ENCODE results near the gene MSGN1.
"Not testable (repeated sequence)": the region's sequence is repeated elsewhere in the genome, so short reads cannot be mapped to it uniquely, and the experiment has no call there.

Gene MSGN1

DNA sequence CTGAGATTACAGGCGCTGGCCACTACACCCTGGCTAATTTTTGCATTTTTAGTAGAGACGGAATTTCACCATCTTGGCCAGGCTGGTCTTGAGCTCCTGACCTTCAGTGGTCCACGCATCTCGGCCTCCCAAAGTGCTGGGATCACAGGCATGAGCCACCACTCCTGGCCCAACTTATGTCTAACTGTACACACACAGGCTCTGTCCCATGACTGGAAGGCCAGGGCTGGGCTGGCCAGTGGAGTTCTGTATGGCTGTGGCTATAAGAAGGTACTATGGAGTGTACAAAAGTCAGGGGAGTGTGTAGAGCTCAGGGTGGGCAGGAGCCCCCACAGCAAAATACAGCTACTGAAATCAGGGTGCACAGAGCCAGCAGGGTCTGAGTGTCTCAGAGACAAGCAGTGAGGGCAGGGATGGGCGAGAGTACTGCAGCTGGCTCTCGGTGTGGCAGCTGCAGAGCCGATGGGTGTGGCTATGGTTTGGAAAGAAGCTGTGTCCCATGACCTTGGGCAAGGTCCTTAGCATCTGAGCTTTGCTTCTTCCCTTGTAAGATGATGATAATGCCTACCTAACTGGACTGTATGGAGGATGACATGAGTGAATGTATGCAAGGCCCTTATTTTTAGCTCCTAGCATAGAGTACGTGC lies 10.4 kb upstream of the MSGN1 start:
- DNase-seq: peak; percentile 46

GRCh38 chr2:17813010-17813741 lies 3.1 kb upstream of the MSGN1 start:
- DNase-seq: no peak

DNA sequence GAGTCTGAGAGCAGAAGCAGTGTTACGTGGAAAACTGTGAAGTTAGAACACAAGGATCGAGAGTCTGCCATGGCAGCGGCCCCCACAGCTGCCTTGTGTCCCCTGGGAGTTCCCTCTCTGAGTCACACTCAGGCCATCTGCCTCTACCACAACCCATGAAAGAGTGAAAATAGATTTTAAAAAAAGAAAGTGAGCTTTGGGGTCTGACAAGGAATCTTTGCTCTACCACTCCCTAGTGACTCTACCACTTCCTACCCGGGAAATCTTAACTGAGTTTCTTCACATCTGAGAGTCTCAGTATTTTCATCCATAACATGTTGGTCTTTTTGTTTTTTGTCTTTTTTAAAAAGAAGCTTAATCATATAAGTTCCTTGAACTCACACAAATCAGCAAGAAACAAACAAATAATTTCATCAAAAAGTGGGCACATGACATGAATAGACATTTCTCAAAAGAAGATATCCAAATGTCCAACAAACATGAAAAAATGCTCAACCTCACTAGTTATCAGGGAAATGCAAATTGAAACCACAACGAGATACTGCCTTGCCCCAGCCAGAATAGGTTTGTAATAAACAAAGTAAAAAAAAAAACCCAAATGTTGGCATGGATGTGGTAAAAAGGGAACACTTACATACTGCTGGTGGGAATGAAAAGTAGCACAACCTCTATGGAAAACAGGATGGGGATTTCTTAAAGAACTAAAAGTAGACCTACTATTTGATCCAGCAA lies 2.4 kb upstream of the MSGN1 start:
- peak; percentile 59 for DNase-seq

DNA sequence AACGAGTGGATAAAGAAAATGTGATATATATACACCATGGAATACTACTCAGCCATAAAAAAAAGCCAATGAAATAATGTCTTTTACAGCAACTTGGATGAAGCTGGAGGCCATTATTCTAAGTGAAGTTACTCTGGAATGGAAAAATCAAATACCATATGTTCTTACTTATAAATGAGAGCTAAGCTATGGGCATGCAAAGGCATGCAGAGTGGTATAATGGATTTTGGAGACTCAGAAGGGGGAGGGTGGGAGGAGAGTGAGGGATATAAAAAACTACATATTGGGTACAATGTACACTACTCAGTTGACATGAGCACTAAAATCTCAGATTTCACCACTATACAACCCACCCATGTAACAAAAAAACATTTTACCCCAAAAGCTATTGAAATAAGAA lies 1.7 kb upstream of the MSGN1 start:
- DNase-seq: no peak

- no peak for DNase-seq
Measured at GRCh38 chr2:17815468-17816184, 634 bp upstream of the MSGN1 start.

DNA sequence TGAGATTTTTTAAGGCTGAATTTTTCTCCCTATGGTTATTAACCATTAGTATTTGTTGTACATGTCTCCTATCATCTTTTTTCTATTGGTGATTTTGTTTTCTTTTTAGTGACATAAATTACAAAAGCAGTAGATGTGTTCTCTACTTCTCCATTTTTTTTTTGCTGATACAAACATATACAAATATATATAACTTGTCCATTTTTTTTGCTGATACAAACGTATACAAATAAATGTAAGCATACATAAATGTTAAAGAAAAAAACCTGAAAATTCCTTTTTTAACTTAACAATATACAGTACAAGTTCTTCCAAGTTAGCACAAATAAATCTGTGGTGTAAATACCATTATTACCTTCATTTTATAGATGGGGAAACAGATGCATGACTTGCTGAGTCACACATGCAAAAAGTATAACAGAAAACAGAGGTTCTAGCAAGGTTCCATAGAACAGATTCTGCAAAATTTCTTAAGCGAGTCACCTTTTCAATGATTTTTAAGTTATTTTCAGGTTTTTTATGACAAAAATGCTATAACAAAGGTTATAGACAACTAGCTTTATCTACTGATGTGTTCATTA lies 2.1 kb downstream of the MSGN1 start:
- DNase-seq: no peak

DNA sequence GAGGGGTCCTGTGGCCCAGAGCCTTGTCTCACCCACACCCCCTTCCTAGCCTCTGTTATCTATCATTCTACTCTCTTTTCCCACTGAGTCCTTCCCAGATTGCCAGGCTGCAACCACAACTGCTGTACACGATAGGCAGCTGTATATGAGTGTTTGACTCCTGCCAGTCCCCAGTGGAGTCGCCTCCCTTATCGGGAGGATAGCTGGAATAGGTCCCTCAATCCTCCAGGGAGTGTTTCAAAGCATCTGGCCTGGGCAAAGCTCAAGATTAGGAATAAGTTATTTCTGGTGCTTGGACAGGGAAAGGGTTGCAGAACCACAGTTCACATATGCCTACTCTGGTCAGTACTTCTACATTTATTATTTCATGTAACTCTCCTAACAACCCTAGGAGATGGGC lies 4.8 kb downstream of the MSGN1 start:
- no peak for DNase-seq

DNA sequence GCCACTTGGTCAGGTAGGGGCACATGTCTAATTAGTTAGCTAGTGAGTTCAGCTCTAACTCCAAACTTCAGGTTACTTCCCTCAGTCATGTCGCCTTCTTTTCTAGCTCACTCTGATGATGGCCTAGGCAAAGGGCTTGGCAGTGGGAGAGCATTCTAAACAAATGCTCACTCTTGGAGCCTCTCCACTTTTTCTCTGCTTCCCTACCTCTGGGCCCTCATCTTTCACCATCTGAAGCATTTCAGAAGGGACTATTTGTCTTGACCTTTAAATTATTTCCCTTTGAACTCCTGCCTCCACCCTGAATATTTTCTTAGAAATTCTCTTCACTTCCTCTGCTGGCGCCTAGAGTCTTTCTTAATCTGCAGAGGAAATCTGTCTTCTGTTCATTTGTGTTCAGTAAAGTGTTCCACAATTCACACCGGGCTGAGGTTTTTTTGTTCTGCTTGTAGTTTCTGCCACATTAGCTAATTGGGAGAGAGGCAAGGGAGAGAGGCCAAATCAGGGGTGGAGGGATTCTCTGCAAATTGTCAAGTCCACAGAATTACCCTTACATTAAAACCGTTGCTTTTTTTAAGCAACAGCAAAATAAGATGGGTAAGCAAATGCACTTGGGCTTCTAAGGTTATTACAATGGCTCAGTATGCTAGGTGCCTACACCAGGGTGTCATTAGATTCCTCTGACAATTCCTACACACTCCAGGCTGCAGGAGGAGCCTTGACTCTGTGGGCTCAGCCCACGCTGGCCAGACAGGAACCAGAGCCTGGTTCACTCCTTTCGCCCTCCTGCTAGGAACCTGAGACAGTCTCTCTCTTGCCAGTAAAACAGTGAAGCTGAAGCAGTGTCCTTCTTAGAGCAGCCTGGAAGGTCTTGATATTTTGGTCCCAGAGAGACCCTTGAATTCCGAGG lies 5.5 kb downstream of the MSGN1 start:
- no peak for DNase-seq

DNA sequence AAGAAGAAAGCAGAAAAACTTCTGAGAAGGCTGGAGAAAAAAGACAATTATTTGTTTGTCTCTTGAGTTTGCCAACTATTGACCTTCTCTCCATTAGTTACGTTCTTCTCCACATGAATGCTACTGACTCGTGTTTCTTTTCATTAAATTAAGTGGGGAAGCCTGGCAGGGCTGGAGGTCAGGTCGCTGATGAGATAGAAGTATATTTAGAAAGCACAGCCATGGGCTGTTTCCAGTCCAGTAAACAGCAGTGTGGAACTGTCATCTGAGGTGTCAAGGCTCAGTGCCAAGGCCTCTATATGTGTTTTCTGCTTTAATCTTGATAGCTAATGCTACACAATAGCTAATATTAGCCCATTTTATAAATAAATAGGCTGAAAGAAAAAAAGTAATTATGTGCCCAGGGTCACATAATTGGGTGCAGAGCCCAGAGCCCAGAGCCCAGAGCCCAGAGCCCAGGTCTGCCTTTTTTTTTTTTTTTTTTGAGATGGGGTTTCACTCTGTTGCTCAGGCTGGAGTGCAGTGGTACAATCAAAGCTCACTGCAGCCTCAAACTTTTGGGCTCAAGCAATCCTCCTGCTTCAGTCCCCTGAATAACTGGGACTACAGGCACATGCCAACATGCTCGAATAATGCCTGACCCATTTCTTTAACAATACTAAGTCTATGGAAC lies 6.3 kb downstream of the MSGN1 start:
- DNase-seq: no peak

- DNase-seq: not testable (repeated sequence)
Measured at GRCh38 chr2:17823646-17824045, 7.4 kb downstream of the MSGN1 start.

- DNase-seq: no peak
Measured at GRCh38 chr2:17827316-17827715, 11.1 kb downstream of the MSGN1 start.

DNA sequence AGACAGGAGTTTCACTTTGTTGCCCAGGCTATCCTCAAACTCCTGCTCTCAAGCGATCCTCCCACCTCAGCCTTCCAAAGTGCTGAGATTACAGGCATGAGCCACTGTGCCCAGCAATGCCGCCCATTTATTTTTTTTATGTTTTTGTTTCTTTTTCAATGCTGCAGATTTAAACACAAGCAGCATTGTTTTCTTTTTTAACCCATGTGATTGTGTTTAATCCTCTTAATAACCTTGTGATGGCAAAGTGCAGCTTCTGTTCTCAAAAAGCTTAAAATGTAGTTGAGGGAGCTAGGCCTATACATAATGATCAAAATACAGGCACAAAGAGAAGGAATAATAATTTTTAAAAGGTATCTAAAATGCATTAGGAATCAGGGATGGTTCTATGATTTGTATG lies 11.5 kb downstream of the MSGN1 start:
- DNase-seq: no peak

GRCh38 chr2:17830053-17831034 lies 14.1 kb downstream of the MSGN1 start:
- peak; percentile 85 for DNase-seq

DNA sequence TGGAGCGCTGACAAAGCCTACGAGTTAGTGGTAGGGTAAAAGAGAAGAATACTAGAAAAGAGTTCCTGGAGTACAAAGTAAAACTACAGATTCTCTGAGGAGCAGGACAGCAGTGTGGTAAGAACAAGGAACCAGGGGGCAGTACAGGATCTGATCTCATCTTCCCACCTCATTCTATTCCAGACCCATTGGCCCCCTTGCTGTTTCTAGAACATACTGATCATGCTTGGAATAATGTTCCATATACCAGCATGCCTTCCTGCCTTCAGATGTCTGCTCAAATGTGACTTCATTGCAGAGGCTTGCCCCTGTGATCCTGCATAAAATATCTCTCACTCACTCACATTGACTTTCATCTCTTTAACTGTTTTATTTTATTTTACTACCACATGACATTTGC lies 19.3 kb downstream of the MSGN1 start:
- no peak for DNase-seq

DNA sequence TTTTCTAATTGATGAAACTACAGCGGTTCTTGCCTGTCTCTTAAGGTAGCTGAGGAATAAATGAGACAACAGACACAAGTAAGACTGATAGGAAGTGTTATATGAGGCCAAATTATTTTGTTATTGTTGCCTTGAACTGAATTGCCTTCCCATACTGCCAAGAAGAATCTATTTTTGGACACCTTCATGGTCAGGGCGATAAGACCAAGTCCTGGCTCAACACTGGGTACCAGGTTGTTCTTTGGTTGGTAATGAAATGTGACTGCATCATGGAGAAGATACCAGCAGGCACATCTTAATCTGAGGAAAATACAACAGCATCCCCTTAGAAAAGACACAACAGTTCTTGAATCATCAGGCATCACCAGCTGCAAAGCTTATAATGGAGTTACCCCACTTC lies 23.7 kb downstream of the MSGN1 start:
- DNase-seq: no peak

DNA sequence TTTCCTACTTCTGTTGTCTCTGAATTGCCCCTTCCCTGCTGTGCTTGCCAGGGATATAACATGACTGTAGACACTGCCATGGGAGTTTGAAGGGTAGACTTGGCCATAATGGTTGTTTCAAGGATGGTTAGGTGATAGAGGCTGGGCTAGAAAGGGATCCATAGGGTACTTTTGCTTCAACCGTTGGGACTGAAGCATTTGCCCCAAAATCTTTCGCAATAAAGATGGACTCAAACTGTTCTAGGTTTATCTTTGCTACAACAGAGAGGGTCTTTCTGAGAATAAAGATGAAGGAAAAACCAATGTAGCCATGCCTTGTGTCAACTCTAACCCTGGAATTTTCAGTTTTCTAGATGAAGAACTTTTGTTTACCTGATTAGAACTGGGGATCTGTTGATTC lies 27.2 kb downstream of the MSGN1 start:
- DNase-seq: no peak

DNA sequence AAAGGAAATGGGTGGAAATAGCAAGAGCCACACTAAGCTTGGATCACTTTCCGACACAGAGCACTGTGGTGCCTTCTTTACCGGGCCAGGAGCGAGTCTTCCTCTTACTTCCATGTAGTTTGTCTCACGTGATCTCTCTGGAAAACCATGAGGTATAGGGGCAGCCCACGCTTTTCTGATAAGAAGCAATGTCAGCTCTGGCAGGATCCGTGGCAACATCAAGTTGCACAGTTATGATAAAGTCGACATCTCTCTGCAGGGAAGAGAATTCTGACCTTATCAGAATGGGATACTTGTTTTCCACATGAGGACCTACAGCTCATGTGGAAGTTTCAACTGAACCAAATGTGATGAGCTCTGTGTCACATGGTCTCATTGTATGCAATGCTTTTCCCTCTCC lies 29.5 kb downstream of the MSGN1 start:
- no peak for DNase-seq

- no peak for DNase-seq
Measured at GRCh38 chr2:17846676-17847075, 30.4 kb downstream of the MSGN1 start.

DNA sequence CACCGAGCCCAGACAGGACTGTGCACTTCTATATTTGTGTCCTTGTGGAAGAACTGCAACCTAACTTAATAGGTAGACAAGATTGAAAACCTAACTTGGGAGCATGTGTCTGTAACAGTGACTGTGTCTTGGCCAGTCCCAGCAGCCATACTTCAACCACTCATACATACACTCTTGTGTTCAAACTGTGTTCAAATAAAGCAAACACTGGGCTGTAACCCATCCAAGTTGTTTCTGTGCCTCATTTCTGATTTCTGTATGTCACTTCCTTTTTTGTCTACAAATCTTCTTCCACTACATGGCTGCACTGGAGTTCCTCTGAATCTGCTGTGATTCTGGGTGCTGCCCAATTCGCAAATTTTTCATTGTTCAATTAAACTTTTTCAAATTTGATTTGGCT lies 31.0 kb downstream of the MSGN1 start:
- DNase-seq: no peak

DNA sequence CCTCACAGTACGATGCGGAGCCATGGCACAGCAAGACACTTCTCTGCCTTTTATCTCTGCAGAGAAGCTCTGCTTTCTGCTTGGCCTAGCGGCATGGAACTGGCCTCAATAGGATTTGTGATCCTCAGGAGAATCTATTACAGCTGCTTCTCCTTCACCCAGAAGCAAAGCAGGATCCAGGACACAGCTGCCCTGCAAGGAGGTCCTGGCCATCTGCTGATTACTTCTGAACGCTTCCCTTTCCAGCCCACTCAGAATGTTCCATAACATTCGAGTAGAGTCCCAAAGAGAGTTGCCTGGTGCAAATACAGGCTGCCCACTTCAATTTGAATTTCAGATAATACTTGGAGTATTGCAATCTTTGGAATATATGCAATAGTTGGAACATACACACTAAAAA lies 33.0 kb downstream of the MSGN1 start:
- peak; percentile 34 for DNase-seq
